GM12878 (cell line): ENCODE results near the gene CKMT2. TPM values are rescaled to one million over a fixed set of nuclear protein-coding genes. Genes with fewer than 3 reads are reported as not detected.
A peak's percentile ranks its signal among the peaks of the same experiment; 100 is the strongest.

Experiments used
- BHLHE40 ChIP-seq, 2 experiments: fragments of 450-650 bp in 1 of 2; IDR thresholded peaks; 2 replicates each; pipeline ENCODE4 v1.6.1; 2011 to 2017; ENCODE audit warnings: low read depth in 2 of 2, borderline replicate concordance in 1 of 2, improper control_type of control experiment in 1 of 2, low read length in 1 of 2, mild to moderate bottlenecking in 1 of 2
- CHD4 ChIP-seq: fragments of 200-600 bp; sonication (generic); IDR thresholded peaks from 2 replicates; pipeline ENCODE4 v1.6.1; 2016; ENCODE audit warnings: mild to moderate bottlenecking
- CREM ChIP-seq: IDR thresholded peaks from 2 replicates; pipeline ENCODE4 v1.6.1; 2014; ENCODE audit warnings: antibody characterized with exemption, low read depth
- E2F8 ChIP-seq: fragments of 450-650 bp; IDR thresholded peaks from 2 replicates; pipeline ENCODE4 v1.6.1; 2018; ENCODE audit warnings: mild to moderate bottlenecking, low read depth, moderate library complexity; ENCODE audit not compliant: partially characterized antibody
- HDAC2 ChIP-seq: fragments of 200-600 bp; sonication (generic); IDR thresholded peaks from 2 replicates; pipeline ENCODE4 v1.6.1; 2017
- HDGF ChIP-seq: fragments of 450-650 bp; IDR thresholded peaks from 2 replicates; pipeline ENCODE4 v1.6.1; 2016; ENCODE audit warnings: antibody characterized with exemption
- JUNB ChIP-seq: IDR thresholded peaks from 2 replicates; pipeline ENCODE4 v1.6.1; 2016; ENCODE audit warnings: antibody characterized with exemption, mild to moderate bottlenecking
- MAX ChIP-seq: IDR thresholded peaks from 2 replicates; pipeline ENCODE4 v1.6.1; 2012; ENCODE audit warnings: low read depth, low read length, improper control_type of control experiment
- MTA3 ChIP-seq: IDR thresholded peaks from 2 replicates; pipeline ENCODE4 v1.6.1; 2012; ENCODE audit warnings: low read length, inconsistent platforms, borderline replicate concordance
- NBN ChIP-seq: fragments of 450-650 bp; IDR thresholded peaks from 2 replicates; pipeline ENCODE4 v1.6.1; 2016
- PKNOX1 ChIP-seq: fragments of 450-650 bp; IDR thresholded peaks from 2 replicates; pipeline ENCODE4 v1.6.1; 2016; ENCODE audit warnings: mild to moderate bottlenecking
- PML ChIP-seq: IDR thresholded peaks from 2 replicates; pipeline ENCODE4 v1.6.1; 2012; ENCODE audit warnings: low read length, inconsistent platforms
- RAD51 ChIP-seq: fragments of 450-650 bp; IDR thresholded peaks from 2 replicates; pipeline ENCODE4 v1.6.1; 2016; ENCODE audit warnings: moderate library complexity, mild to moderate bottlenecking, inconsistent platforms
- RB1 ChIP-seq: fragments of 450-650 bp; formaldehyde crosslinking; IDR thresholded peaks from 2 replicates; pipeline ENCODE4 v1.6.1; 2017; ENCODE audit warnings: mild to moderate bottlenecking, borderline replicate concordance
- RELA ChIP-seq: fragments of 450-650 bp; IDR thresholded peaks from 2 replicates; pipeline ENCODE4 v1.8.0; 2014; ENCODE audit warnings: borderline replicate concordance; ENCODE audit not compliant: partially characterized antibody
- SP1 ChIP-seq: IDR thresholded peaks from one replicate; pipeline ENCODE4 v1.6.1; 2011; ENCODE audit warnings: low read depth, low read length
- SPI1 ChIP-seq: IDR thresholded peaks from 2 replicates; pipeline ENCODE4 v1.6.1; 2011; ENCODE audit warnings: low read depth, mild to moderate bottlenecking, low read length, moderate library complexity, borderline replicate concordance; ENCODE audit not compliant: insufficient read depth
- WRNIP1 ChIP-seq: IDR thresholded peaks from 2 replicates; pipeline ENCODE4 v1.6.1; 2011; ENCODE audit warnings: low read depth, low read length, improper control_type of control experiment, borderline replicate concordance
- ZNF217 ChIP-seq: fragments of 450-650 bp; IDR thresholded peaks from 2 replicates; pipeline ENCODE4 v1.6.1; 2017; ENCODE audit warnings: antibody characterized with exemption, mild to moderate bottlenecking
- ZNF592 ChIP-seq: fragments of 450-650 bp; IDR thresholded peaks from 2 replicates; pipeline ENCODE4 v1.6.1; 2017; ENCODE audit warnings: mild to moderate bottlenecking, moderate library complexity
- polyA plus RNA-seq, 11 experiments: library from polyadenylated mRNA; depleted of rRNA in 4 of 11; unstranded in 6 of 11; stranded (reverse) in 5 of 11; fragments of >200 nt; fragmentation: Nextera tagmentation in 4 of 11; fragmentation: Illumina TruSeq in 1 of 11; extraction: Ambion mirVana in 4 of 11; extraction: Trizol in 1 of 11; gene quantifications; 1 replicate in 1 of 11; 2 replicates in 10 of 11; pipeline versions ENCODE4 v1.2.1 to v1.2.3, GENCODE V29; 2011 to 2016; ENCODE audit warnings: inconsistent platforms in 2 of 11, missing spikeins in 2 of 11, low read depth in 1 of 11
- total RNA-seq, 4 experiments: library from RNA; depleted of rRNA in 3 of 4; stranded (reverse); fragments of >200 nt in 3 of 4; fragmentation: Illumina TruSeq in 1 of 4; extraction: Trizol in 1 of 4; gene quantifications; 2 replicates each; pipeline versions ENCODE4 v1.2.1 to v1.2.3, GENCODE V29; 2013 to 2021

The CKMT2 gene
- total and polyA plus RNA-seq, 10 of the 15 experiments (the other 5 are each of a cell fraction or from before 2014, with no cell fraction given), result 0.70 to 1.2 TPM; not detected in 8

GRCh38 chr5:81301271-81302015, 68.3 kb downstream of the CKMT2 start, which contains the start of gene ZCCHC9 (continued):
- TF ChIP-seq PKNOX1, result peak; percentile 55; the same call in 1 of the 2 replicates
- peak; percentile 20 for TF ChIP-seq SP1
- TF ChIP-seq E2F8, result peak; percentile 79
- no peak for TF ChIP-seq SPI1
- peak; percentile 90 for TF ChIP-seq HDGF
- TF ChIP-seq MAX, result peak; percentile 43; the same call in 1 of the 2 replicates
- TF ChIP-seq ZNF592, result no peak
- TF ChIP-seq CHD4, result no peak
- TF ChIP-seq CREM, result peak; percentile 99
- TF ChIP-seq PML, result peak; percentile 89
- peak; percentile 89; the same call in 1 of the 2 replicates for TF ChIP-seq RB1
- TF ChIP-seq RAD51, result no peak
- TF ChIP-seq BHLHE40 (IDR thresholded peaks at IDR 0.05; ENCODE audit: borderline replicate concordance in 1 of 2, low read depth in 2 of 2, low read length in 1 of 2), result peak; percentile 55 to 74; a peak in 3 of 4 replicates
- no peak for TF ChIP-seq ZNF217
- peak; percentile 94 for TF ChIP-seq NBN
- TF ChIP-seq MTA3, result no peak
- no peak for TF ChIP-seq HDAC2
- no peak for TF ChIP-seq JUNB
- TF ChIP-seq WRNIP1, result no peak; the same call in 1 of the 2 replicates
- TF ChIP-seq RELA, result peak; percentile 66
